ENCODE results near the gene TLCD5.

The TLCD5 gene

DNA sequence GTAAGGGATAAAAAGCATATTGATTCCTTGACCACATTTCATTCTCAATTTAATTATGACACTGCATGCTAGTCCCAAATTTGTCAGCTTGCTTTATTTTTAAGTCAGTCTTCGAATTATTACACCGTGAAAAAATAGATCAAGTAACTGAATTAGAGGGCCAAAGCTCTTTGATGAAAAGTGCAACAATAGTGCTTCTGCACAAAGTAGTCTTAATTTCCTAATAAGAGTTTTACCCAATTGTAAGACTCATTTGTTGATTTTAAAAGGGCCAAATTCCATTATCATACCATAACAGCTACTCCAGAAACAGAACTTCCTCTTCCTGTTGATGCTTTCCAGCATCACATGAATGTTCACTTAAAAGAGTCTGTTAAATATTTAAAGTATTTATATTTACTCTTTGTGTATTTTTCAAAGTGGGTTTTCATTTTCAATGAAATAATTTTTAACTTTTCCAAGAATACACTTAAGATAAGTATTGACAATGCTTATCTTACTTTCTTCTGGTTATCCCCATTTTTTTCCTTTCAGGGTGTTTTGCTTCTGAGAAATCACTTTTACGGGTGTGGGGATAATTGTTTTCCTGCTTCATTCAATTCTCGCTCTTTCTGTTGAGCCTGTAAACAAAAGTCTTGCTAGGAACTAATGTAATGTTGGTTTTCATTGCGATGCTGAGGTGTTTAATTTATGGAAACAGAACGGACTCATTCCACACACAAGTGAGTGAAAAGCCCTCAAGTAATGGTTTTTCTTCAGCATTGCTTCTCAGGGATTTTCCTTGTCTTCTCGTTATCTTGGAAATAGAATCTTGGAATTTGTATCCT is 13.2 kb downstream of the TLCD5 start:
- no peak for DNase-seq

DNA sequence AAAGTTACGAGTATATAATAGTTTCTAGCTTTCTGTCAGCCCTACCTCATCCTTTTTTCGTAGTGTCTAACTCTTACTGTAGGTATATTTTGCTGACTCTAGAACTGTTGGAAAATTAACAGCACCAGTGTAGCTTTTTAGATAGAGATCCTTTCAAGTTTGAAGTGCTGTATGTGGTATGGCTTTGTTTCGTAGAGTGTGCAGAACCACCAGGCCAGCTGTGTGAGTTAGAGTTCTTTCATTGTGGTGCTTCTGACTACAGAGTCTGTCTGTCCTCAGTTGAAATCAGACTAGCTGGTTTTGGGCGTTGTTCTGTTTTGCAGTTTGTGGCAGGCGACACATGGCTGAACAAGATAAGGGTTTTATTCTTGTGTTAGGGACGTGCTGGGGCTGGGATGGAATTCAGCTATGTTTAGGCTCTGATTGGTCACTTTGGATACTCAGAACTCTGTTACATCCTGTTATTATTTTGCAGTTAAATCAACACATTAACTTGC is 14.3 kb downstream of the TLCD5 start:
- no peak for DNase-seq

DNA sequence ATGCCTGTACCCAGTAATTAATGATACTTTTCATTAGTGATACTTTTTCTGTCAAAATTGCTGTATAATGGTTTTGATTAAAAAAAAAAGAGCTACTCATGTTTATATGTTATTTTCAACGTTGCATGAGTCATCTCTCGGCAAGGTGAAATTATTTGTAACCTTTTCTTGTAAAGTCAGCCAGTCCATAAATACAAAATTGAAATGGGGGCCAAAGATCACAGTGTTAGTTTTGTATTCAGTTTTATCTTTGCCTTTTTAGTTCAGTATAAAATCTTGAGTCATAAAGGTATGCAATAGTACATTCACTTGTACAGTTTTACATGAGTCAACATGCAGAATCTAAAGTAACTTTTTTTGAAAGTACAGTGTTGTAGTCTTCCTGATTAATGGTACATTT is 15.4 kb downstream of the TLCD5 start:
- no peak for DNase-seq

DNA sequence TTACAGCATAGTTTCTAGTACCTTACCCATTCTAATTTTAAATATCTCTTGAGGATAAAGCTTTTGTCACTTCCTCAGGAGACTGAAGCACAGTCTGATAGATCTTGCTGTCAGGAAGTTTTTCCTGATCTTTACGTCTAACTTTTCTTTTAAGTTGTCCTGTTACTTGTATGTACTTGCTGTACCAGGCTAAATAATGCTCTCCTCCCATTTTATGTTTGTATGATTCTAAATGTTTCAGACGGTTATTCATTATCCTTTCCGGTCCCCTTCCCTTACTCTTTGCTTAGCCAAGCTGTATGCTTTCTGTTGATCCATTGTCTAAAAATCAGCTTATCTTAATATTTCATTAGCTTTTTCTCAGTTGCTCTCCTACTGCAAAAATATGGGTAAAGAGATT is 17.1 kb downstream of the TLCD5 start:
- DNase-seq: no peak

DNA sequence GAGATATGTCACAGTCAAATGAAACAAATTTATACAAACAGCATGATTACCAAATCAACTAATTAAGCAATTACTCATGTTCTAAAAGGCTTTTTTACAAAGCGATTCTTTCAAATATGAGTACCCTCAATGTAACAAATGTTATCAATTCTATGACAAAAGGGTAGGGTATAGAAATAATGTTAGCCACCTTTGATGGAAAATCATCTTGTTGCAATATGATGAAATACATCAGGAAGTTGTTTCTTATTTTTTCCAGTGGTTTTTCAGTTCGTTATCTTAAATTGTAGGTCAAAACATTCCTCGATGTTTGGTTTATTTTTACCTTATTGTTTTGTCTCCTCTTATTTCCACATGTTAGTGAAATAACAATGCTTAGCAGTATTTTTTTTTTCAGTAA is 17.6 kb downstream of the TLCD5 start:
- DNase-seq: no peak

DNA sequence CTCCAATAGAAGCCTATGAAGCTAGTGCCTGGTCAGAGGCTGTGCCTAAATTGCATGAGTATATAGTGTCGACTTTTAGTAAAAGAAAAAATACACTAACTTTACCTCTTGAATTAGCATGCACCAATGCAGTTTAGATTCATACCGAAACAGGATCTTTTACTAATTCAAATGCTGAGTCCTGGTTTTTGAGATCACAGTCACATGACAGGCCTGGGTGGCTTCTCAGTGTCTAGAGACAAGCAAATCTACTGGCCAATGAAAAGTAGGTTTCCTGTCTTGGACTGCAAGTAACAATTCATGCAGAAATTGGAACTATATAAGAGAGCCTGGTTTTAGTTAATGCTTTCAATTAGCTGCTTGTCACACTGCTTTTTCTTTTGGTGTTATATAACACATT is 18.3 kb downstream of the TLCD5 start:
- DNase-seq: no peak

DNA sequence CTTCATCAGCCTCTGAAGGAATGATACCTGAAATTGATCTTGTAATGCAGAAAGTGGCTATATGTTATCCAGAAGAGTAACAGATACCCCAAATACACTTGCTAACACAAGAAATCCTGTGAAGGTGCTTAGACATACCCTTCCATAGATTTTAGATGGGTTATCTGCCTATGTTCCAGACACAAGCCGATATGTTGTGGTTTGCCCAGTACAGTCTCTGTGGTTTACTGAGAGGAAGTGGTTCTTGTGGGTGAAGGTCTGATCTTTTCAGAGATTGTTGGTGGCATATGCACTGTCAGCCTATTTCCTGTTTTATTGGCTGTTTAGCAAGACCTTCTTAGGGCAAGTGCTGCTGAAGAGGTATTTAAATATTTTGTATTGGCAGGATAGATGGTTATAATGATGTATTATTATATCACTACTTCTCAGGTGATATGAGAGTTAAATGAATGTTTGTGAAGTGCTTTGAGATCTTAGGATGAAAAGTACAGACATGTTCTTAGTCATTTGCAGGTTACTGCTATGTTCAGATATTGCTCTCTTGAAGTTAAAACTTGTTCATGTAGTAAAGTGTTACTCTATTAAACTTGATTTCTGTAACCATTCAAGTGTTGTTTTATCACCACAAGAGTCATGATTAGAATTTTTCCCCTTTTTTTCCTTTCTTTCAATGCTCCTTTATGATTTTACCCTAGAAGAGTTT is 19.4 kb downstream of the TLCD5 start:
- DNase-seq: peak; percentile 14

DNA sequence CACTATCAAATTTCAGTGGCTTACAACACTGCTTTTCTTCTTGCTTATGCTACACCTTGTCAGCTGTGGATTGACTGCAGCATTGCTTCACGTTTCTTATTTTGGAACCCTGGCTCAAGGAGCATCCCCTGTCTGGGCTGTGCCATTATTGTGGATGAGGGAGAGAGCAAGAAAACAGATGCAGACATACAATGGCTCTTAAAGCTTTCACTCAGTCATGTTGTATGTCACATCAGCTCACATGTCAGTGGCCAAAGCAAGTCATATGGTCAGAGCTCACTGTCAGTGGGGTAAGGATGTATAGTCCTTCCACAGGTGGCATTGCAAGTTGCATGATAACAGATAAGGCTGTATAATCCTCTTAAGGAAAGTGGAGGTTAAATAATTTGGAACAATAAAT is 21.1 kb downstream of the TLCD5 start:
- no peak for DNase-seq

DNA sequence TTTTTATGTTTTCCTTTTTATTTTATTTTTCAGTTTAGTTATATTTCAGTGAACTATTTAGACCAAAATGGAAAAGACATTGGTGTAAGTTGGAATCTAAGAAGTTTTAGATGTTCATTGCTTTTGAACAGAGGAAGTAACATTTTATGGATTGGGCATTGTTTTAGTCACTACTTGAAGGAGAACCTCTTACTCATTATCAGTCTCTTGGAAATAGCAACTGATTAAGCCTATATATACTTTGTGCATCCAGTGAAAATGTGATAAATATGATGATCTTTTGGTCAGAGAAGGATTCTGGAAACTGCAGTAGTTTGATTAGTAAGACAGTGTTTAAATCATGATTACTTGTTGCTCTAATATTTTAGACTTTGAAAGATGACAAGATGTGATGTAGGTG is 25.5 kb downstream of the TLCD5 start:
- DNase-seq: no peak

DNA sequence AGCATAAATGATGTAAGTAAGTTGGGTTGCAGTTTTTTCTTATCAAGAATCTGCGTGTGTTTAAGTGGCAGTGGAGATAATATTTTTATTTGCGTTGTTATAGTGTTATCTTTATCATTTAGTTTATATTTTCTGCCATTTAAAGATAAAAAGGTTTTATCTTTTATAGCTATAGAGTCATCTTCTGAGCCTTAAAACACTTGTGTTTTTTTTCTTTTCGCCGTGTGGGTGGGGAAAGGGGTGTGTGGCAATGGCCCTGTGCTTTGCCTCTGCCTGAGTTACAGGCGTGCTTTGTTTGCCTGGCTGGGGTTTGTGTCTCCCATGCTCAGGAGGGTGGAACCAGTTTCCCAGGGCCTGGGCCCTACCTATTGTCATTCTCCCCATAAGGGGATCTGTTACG is 27.3 kb downstream of the TLCD5 start:
- DNase-seq: no peak

DNA sequence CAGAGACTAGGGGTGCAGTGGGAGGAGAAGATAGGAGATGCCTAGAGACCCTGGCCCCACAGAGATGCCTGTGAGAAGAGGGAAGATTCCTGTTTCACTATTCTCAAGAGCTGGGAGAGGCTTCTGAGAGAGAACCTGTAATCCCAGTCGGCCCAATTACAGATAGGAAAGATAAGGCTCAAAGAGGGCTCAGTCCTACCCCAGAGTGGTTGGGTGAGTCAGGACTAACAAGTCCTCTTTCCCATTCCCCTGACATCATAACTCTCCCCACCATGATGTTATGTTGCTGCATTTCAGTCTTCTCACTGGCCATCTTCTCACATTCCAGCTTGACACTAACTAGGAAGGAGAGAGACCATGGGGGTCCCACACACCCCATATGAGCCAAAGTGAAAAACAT is 29.0 kb downstream of the TLCD5 start:
- no peak for DNase-seq

DNA sequence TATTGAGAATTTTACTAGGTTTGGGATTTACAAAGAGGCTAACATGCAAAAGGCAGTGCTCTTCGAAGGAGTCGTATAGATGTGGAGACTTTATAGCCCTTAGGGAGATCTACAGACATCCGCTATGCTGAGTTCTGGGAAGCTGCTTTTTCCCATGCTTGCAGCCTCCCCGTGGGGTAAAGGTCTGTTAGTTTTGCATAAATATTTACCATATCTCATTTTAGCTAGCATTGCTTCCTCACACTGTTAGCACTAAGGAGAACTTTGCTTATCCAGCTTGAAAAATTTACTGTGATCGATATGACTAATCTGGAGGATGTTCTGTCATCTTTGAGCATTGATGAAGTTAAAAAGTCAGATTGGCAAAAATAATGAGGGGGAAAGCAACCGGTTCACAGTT is 29.7 kb downstream of the TLCD5 start:
- DNase-seq: no peak

DNA sequence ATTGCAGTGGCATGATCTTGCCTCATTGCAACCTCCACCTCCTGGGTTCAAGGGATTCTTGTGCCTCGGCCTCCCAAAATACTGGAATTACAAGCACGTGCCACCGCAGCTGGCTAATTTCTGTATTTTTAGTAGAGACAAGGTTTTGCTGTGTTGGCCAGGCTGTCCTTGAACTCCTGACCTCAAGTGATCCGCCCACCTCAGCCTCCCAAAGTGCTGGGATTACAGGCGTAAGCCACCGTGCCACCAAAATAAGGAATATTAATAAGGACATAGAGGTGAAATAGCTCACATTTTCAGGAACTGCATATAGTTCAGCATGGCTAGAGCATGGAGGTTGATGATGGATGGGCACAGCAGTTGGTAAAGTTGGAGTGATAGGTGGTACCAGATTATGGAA is 32.5 kb downstream of the TLCD5 start:
- no peak for DNase-seq

DNA sequence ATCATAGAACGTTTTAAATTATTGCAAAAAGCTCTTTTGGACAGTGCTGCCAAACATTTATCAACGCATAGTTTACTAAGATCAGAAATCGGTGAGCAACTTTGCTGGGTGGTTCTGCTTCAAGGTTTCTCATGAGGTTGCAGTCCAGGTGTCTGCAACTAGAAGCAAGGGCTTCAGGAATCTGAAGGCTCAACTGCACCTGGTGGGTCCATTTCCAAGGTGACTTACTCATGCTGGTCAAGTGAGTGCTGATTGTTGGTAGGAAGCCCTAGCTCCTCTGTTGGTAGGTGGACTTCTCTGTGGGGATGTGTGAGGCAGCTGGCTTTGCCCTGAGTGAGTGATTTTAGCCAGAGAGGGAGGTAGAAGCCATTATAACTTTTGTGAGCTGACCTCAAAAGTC is 33.6 kb downstream of the TLCD5 start:
- DNase-seq: no peak

DNA sequence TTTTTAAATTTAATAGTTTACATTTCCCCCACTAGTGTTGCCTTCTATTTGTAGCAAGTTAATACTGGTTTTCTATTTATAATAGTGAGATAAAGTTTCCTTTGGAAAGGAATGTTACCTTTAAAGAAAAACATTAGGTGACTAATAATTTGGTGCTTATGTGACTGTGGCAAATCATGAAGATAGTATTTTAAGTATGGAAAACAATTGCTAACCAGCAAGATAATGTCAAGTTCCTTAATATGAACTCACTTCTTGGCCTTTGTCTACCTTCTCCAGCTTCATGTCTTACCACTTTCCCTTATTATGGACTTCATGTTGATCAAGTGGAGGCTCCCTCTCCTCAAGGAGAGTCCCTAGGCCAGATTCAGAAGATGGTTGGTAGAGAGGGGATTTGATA is 38.3 kb downstream of the TLCD5 start:
- DNase-seq: no peak

DNA sequence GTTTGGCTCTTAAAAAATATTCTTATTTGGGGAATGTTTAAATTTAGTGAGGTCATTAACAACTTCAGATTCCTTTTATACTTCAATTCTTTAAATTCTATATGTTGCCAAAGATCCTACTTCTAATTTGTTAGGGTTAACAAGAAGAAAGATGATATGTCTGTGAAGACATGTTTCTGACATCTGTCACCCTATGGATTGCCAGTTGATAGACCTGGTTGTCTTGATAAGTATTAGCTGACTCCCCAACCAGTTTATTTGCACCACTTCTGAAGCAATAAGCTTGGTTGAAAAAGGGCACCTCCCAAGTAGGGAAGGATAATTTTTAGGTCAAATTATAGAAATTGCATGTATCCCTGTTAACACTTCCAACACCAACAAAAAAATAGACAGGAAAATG is 40.4 kb downstream of the TLCD5 start:
- no peak for DNase-seq

DNA sequence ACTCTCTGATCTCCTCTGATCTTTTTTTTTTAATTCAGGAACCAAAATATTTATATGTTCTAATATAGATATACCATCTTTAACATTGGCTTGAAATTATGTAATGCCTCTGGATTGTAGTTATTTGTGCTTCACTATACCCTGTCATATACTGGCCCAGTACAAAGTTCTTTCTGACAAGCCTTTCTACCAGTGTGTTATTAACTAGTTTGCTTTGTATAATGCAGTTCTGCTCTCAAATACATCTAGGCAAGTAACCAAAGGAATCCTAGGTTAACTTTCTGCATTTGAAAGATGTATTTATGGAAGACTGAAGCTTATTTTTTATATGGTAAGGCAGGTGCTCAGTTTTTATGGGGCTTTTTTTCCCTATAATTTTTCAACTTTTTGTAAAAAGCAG is 47.2 kb downstream of the TLCD5 start:
- DNase-seq: no peak

DNA sequence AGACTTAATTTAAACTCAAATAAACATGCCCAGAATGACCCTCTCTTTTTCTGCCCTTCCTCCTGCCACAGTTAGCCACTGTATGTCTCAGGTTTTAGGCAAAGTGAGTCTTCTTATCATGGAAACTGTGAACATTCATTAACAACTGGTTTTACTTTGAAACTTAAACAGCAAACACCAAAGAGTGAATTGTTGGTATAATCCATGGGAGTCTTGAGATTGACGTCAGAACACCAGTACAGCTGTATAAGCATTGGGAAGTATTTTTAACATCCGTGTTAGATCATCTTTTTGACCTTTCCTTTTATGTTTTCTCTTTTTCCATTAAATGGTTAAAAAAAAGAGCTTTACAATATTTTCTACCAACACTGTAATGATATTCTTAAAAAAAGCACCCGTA is 50.0 kb downstream of the TLCD5 start:
- no peak for DNase-seq

DNA sequence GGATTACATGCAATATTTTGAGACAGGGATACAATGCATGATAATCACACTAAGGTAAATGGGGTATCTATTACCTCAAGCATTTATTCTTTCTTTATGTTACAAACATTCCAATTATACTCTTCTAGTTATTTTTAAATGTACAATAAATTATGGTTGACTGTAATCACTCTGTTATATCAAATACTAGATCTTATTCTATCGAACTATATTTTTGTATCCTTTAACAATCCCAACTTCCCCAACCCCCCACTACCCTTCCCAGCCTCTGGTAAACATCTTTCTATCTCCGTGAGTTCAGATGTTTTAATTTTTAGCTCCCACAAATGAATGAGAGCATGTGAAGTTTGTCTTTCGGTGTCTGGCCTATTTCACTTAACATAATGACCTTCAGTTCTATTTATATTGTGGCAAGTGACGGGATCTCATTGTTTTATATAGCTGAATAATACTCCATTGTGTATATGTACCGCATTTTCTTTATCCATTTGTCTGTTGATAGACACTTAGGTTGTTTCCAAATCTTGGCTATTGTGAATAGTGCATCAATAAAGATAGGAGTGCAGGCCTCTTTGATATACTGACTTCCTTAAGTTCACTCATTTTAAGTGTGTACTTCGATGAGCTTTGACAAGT is 51.6 kb downstream of the TLCD5 start:
- DNase-seq: no peak

DNA sequence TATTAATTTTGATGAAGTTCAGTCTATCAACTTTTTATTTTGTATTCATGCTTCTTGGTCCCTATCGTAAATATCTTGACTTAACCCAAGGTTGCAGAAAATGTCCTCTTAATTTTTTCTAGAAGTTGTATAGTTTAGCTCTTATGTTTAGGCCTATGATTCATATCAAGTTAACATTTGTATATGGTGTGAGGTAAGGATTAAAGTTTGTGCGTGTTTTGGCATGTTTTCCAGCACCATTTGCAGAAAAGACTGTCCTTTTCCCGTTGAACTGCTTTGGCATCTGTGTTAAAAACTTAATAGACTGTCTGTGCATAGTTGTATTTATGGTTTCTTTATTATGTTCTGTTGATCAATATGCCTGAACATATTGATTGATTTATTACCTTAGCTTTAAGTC is 53.4 kb downstream of the TLCD5 start:
- DNase-seq: no peak

DNA sequence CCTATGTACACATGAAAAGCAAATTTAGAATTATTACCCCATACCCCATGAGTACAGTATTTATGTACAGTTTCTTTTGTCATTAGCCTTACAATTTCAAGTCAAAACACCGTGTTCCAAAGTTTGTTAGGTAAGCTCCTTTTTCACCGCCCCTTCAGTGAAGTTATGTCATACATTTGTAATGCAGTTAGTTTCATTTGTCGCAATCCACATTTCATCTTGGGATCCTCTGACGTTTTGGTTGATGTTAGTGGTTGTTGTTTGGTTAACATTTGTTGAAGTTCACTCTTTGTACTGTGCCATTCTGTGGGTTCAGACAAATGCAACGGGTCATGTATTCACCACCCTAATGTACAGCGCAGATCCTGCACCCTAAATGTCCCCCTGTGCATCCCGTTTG is 56.3 kb downstream of the TLCD5 start:
- no peak for DNase-seq
